Fibroblast of skin of left biceps (primary cell): ENCODE data around the gene VPS33B.
A peak's percentile ranks its signal among the peaks of the same experiment; 100 is the strongest.
"Not testable (repeated sequence)": the region's sequence is repeated elsewhere in the genome, so short reads cannot be mapped to it uniquely, and the experiment has no call there.

Source experiments
- DNase-seq, 2 experiments: peaks; one replicate each; pipeline ENCODE4 v3.0.0-alpha.2; 2013; ENCODE audit warnings: low read depth in 2 of 2

Gene VPS33B

GRCh38 chr15:91022075-91022831 lies at the start of gene VPS33B:
VPS33B (minus strand) TSS chr15:91022594; CDS start chr15:91022249, 345 bp downstream.
- DNase-seq: peak; percentile 56 to 62

GRCh38 chr15:91072161-91072560 lies 49.8 kb upstream of the VPS33B start:
- no peak for DNase-seq

GRCh38 chr15:91070872-91071271 lies 48.5 kb upstream of the VPS33B start:
- no peak for DNase-seq

- no peak for DNase-seq
Measured at GRCh38 chr15:91068966-91069365, 46.6 kb upstream of the VPS33B start.

GRCh38 chr15:91068436-91068835 lies 46.0 kb upstream of the VPS33B start:
- no peak for DNase-seq

GRCh38 chr15:91067036-91067435 lies 44.6 kb upstream of the VPS33B start:
- DNase-seq: no peak

- DNase-seq: no peak
Measured at GRCh38 chr15:91065505-91065904, 43.1 kb upstream of the VPS33B start.

- DNase-seq: no peak
Measured at GRCh38 chr15:91061997-91062396, 39.6 kb upstream of the VPS33B start.

GRCh38 chr15:91061230-91061629 lies 38.8 kb upstream of the VPS33B start:
- DNase-seq: no peak

- DNase-seq: peak; percentile 6 to 8
Measured at GRCh38 chr15:91055548-91056331, 33.3 kb upstream of the VPS33B start.

GRCh38 chr15:91054816-91055215 lies 32.4 kb upstream of the VPS33B start:
- DNase-seq: no peak

- no peak for DNase-seq
Measured at GRCh38 chr15:91051248-91051647, 28.9 kb upstream of the VPS33B start.

- DNase-seq: no peak
Measured at GRCh38 chr15:91050128-91050455, 27.7 kb upstream of the VPS33B start.

- DNase-seq: peak; percentile 10 to 21
Measured at GRCh38 chr15:91049378-91050127, 27.2 kb upstream of the VPS33B start.

- DNase-seq: no peak
Measured at GRCh38 chr15:91047545-91048199, 25.3 kb upstream of the VPS33B start.

GRCh38 chr15:91046056-91046455 lies 23.7 kb upstream of the VPS33B start:
- DNase-seq: not testable (repeated sequence)

- DNase-seq: no peak
Measured at GRCh38 chr15:91045065-91045464, 22.7 kb upstream of the VPS33B start.

- DNase-seq: no peak
Measured at GRCh38 chr15:91043202-91043874, 20.9 kb upstream of the VPS33B start.

GRCh38 chr15:91040856-91041255 lies 18.5 kb upstream of the VPS33B start:
- no peak for DNase-seq

GRCh38 chr15:91039996-91040395 lies 17.6 kb upstream of the VPS33B start:
- DNase-seq: no peak
